SK-N-SH treated with all-trans-retinoic acid at 6 μM for 48 hours (cell line): ENCODE data around the gene TRAF1.

Experiments
- ESRRG ChIP-seq: fragments of 250-450 bp; sonication (Bioruptor Pico); IDR thresholded peaks from 2 replicates; pipeline ENCODE4 v1.6.1; 2021; ENCODE audit warnings: mild to moderate bottlenecking
- OSR1 ChIP-seq: fragments of 250-450 bp; sonication (Bioruptor Pico); IDR thresholded peaks from 2 replicates; pipeline ENCODE4 v1.8.0; 2022; ENCODE audit warnings: moderate library complexity, mild to moderate bottlenecking, inconsistent platforms
- ZFP3 ChIP-seq: fragments of 250-450 bp; sonication (Bioruptor Pico); IDR thresholded peaks from 2 replicates; pipeline ENCODE4 v1.5.0; 2020; ENCODE audit warnings: mild to moderate bottlenecking, moderate library complexity
- ZFP30 ChIP-seq: fragments of 450-650 bp; formaldehyde crosslinking; IDR thresholded peaks from 2 replicates; pipeline ENCODE4 v1.5.0; 2022; ENCODE audit warnings: mild to moderate bottlenecking, moderate library complexity

DNA sequence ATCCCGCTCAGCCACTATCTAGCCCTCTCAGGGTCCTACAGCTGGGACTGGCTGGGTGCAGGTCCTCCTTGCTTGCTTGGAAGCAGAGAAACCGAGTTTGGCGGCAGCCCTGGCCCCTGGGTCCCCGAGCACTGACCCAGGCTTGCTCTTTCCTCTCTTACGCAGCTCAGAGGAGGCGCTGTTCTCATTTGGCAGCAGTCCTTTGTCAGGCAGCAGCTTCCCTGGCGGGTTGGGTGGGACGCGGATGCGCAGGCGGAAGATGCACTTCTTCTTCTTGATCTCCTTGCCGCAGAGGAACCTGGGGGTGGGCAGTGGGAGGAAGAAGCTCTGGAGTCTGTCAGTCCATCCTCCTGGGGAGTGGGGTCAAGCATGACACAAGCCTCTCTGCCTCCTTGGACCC is 64.1 kb downstream of the TRAF1 start:
- no peak for TF ChIP-seq OSR1 (CRISPR knock-in tag)
- TF ChIP-seq ZFP30 (CRISPR knock-in tag) = no peak
- TF ChIP-seq ZFP3 = no peak
- no peak for TF ChIP-seq ESRRG
